D721Med (cell line): ENCODE data around the gene ASCL3.
"Not testable (repeated sequence)": the region's sequence is repeated elsewhere in the genome, so short reads cannot be mapped to it uniquely, and the experiment has no call there.

ENCODE experiments used
- DNase-seq: peaks from one replicate; pipeline ENCODE4 v3.0.0; 2011; ENCODE audit warnings: low spot score; ENCODE audit not compliant: insufficient read length
- FAIRE-seq: peaks from 2 replicates; lab custom pipeline; 2011; peaks lifted over from hg19 to GRCh38; lab: Jason Lieb, UNC
- CTCF ChIP-seq: IDR thresholded peaks from 2 replicates; pipeline ENCODE4 v1.5.1; 2012; ENCODE audit warnings: mild to moderate bottlenecking, control low read depth; ENCODE audit not compliant: insufficient read depth; ENCODE audit errors: missing control alignments

Gene ASCL3

GRCh38 chr11:8980485-8980884 lies 37.7 kb upstream of the ASCL3 start:
- TF ChIP-seq CTCF: no peak
- FAIRE-seq (no peak), DNase-seq (no peak)

- not testable (repeated sequence) for FAIRE-seq, DNase-seq
Measured at GRCh38 chr11:8979365-8979764, 36.5 kb upstream of the ASCL3 start.

- no peak for TF ChIP-seq CTCF
- DNase-seq (no peak), FAIRE-seq (no peak)
Measured at GRCh38 chr11:8973121-8973520, 30.3 kb upstream of the ASCL3 start.

GRCh38 chr11:8971924-8972316 lies 29.1 kb upstream of the ASCL3 start:
- DNase-seq (no peak), FAIRE-seq (peak; percentile 66)
- TF ChIP-seq CTCF: no peak

GRCh38 chr11:8971196-8971923 lies 28.5 kb upstream of the ASCL3 start:
- DNase-seq (no peak), FAIRE-seq (no peak)
- TF ChIP-seq CTCF: no peak

- no peak for TF ChIP-seq CTCF
Measured at GRCh38 chr11:8967184-8967583, 24.4 kb upstream of the ASCL3 start.

GRCh38 chr11:8964324-8965320 lies 21.8 kb upstream of the ASCL3 start, which contains the start of gene TMEM9B:
TMEM9B (minus strand) TSS chr11:8964442; CDS start chr11:8964313, 129 bp downstream.
- FAIRE-seq (no peak), DNase-seq (peak; percentile 61)
- no peak for TF ChIP-seq CTCF

More at GRCh38 chr11:8967184-8967583, 24.4 kb upstream of the ASCL3 start:
- DNase-seq: no peak
- no peak for FAIRE-seq
